ENCODE data around the gene GBGT1.

- TF ChIP-seq CTCF (IDR thresholded peaks at IDR 0.05; ENCODE audit: poor library complexity, severe bottlenecking) (no peak), POLR2AphosphoS5 (IDR thresholded peaks at IDR 0.05) (no peak), EZH2 (IDR thresholded peaks at IDR 0.05; ENCODE audit: borderline replicate concordance, insufficient read depth, low read length, poor library complexity, severe bottlenecking) (no peak), EP300 (conservative IDR thresholded peaks at IDR 0.05; ENCODE audit: poor library complexity, severe bottlenecking) (no peak), TAF1 (IDR thresholded peaks at IDR 0.05; ENCODE audit: low read depth) (no peak), SMC3 (conservative IDR thresholded peaks at IDR 0.05; ENCODE audit: poor library complexity) (no peak), MXI1 (conservative IDR thresholded peaks at IDR 0.05; ENCODE audit: poor library complexity, severe bottlenecking) (no peak)
- TF ChIP-seq, protein P1, sequence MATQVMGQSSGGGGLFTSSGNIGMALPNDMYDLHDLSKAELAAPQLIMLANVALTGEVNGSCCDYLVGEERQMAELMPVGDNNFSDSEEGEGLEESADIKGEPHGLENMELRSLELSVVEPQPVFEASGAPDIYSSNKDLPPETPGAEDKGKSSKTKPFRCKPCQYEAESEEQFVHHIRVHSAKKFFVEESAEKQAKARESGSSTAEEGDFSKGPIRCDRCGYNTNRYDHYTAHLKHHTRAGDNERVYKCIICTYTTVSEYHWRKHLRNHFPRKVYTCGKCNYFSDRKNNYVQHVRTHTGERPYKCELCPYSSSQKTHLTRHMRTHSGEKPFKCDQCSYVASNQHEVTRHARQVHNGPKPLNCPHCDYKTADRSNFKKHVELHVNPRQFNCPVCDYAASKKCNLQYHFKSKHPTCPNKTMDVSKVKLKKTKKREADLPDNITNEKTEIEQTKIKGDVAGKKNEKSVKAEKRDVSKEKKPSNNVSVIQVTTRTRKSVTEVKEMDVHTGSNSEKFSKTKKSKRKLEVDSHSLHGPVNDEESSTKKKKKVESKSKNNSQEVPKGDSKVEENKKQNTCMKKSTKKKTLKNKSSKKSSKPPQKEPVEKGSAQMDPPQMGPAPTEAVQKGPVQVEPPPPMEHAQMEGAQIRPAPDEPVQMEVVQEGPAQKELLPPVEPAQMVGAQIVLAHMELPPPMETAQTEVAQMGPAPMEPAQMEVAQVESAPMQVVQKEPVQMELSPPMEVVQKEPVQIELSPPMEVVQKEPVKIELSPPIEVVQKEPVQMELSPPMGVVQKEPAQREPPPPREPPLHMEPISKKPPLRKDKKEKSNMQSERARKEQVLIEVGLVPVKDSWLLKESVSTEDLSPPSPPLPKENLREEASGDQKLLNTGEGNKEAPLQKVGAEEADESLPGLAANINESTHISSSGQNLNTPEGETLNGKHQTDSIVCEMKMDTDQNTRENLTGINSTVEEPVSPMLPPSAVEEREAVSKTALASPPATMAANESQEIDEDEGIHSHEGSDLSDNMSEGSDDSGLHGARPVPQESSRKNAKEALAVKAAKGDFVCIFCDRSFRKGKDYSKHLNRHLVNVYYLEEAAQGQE (IDR thresholded peaks at IDR 0.05; ENCODE audit: borderline replicate concordance) = no peak
Observed at GRCh38 chr9:133117271-133118178, 46.2 kb downstream of the GBGT1 start.
